Testis (tissue), 3 donors: ENCODE results near the gene CORO2B. TPM values are rescaled to one million over a fixed set of nuclear protein-coding genes. Genes with fewer than 3 reads are reported as not detected.

Experiments used
- DNase-seq: peaks from one replicate; pipeline ENCODE4 v3.0.0-alpha.2; 2019
- H3K27ac ChIP-seq, 2 donors: fragments of 200-600 bp; sonication (generic); one replicate each; pipeline ENCODE4 v1.5.1; 2019
- H3K27me3 ChIP-seq: fragments of 200-600 bp; sonication (generic); one replicate; pipeline ENCODE4 v1.5.1; 2019
- H3K36me3 ChIP-seq: fragments of 200-600 bp; sonication (generic); one replicate; pipeline ENCODE4 v1.5.1; 2017; ENCODE audit warnings: low read depth; ENCODE audit errors: missing control alignments
- H3K4me1 ChIP-seq: fragments of 200-600 bp; sonication (generic); one replicate; pipeline ENCODE4 v1.5.1; 2019
- H3K4me3 ChIP-seq, 2 donors: fragments of 200-600 bp; sonication (generic); one replicate each; pipeline ENCODE4 v1.5.1; 2017 to 2019
- H3K9me3 ChIP-seq: fragments of 200-600 bp; sonication (generic); one replicate; pipeline ENCODE4 v1.5.1; 2017
- CTCF ChIP-seq, 3 experiments: fragments of 450-650 bp in 2 of 3; fragments of 200-600 bp in 1 of 3; sonication (generic) in 1 of 3; IDR thresholded peaks; one replicate each; pipeline ENCODE4 v1.5.1; 2016 to 2019; ENCODE audit warnings: antibody characterized with exemption in 3 of 3, mild to moderate bottlenecking in 2 of 3, moderate library complexity in 1 of 3
- POLR2A ChIP-seq: fragments of 450-650 bp; IDR thresholded peaks from one replicate; pipeline ENCODE4 v1.6.1; 2017; ENCODE audit warnings: antibody characterized with exemption, mild to moderate bottlenecking, moderate library complexity
- WGBS, 2 donors: methylation state at CpG; one replicate each; pipeline ENCODE4 v1.1.5; 2018; 5-methylcytosine and 5-hydroxymethylcytosine counted together
- intact Hi-C: fragments of 100-400 bp; cut with DNase I; formaldehyde crosslinking; loops from one replicate; pipeline ENCODE4 v1.15.1; 2023; ENCODE audit warnings: low total_unique reads
- polyA plus RNA-seq: library from polyadenylated mRNA; stranded (reverse); fragments of 350-450 nt; fragmentation: Illumina TruSeq; extraction: RNeasy Lipid Tissue Mini Kit (QIAGEN cat#74804); gene quantifications from one replicate; pipeline ENCODE4 v1.2.3, GENCODE V29; 2014; ENCODE audit warnings: low read depth, low replicate concordance; ENCODE audit not compliant: insufficient read depth
- total RNA-seq, 2 donors: library from RNA; depleted of rRNA; stranded (reverse); fragments of >200 nt; gene quantifications; one replicate each; pipeline ENCODE4 v1.2.3, GENCODE V29; 2016

CORO2B gene
- total and polyA plus RNA-seq, 3 donors from 2014 or later: 1.4 to 4.3 (median 2.2) TPM

- TF ChIP-seq POLR2A (no peak), CTCF (IDR thresholded peaks at IDR 0.05) (peak; percentile 97 to 98 (median 98))
- intact Hi-C loops: loop anchor here (5.0 to 10.0 kb wide), 2 partner anchors 113 to 315 kb away; no protein-coding TSS in a partner anchor
- 3% methylated on average over 28 to 53 of the region's 54 CpGs for WGBS, 2 donors
- Histone ChIP-seq H3K27me3 (no peaks in the 10 kb centered on the region), H3K4me1 (no peaks in the 10 kb centered on the region), H3K27ac (no peak overlapping the region), H3K4me3 (peak overlapping the region; percentile 45 to 51), H3K9me3 (no peaks in the 10 kb centered on the region), H3K36me3 (no peaks in the 10 kb centered on the region)
- peak; percentile 88 for DNase-seq
Observed at GRCh38 chr15:68559345-68560310, 19.2 kb upstream of the CORO2B start.

GRCh38 chr15:68560501-68561113 lies 18.2 kb upstream of the CORO2B start:
- no peak overlapping the region for H3K27ac ChIP-seq
- TF ChIP-seq CTCF (IDR thresholded peaks at IDR 0.05) (no peak), POLR2A (no peak)
- H3K27me3 ChIP-seq: no peaks in the 10 kb centered on the region
- H3K36me3 ChIP-seq: no peaks in the 10 kb centered on the region
- no peaks in the 10 kb centered on the region for H3K4me1 ChIP-seq
- H3K9me3 ChIP-seq: no peaks in the 10 kb centered on the region
- intact Hi-C loops: no loop called here
- WGBS, 2 donors: 80% methylated on average over 9 to 13 of the region's 13 CpGs
- H3K4me3 ChIP-seq: no peak overlapping the region
- DNase-seq: no peak

- H3K36me3 ChIP-seq: no peaks in the 10 kb centered on the region
- no peak overlapping the region for H3K4me3 ChIP-seq
- H3K27me3 ChIP-seq: no peaks in the 10 kb centered on the region
- no peaks in the 10 kb centered on the region for H3K9me3 ChIP-seq
- DNase-seq: no peak
- H3K4me1 ChIP-seq: no peaks in the 10 kb centered on the region
- intact Hi-C loops: no loop called here
- WGBS, 2 donors: 86 to 89% methylated on average over 12 to 15 of the region's 15 CpGs
- no peak for TF ChIP-seq CTCF (IDR thresholded peaks at IDR 0.05)
- no peak for TF ChIP-seq POLR2A
- no peak overlapping the region for H3K27ac ChIP-seq
Observed at GRCh38 chr15:68561171-68561900, 17.5 kb upstream of the CORO2B start.

- TF ChIP-seq CTCF (IDR thresholded peaks at IDR 0.05) (no peak), POLR2A (no peak)
- intact Hi-C loops: no loop called here
- H3K9me3 ChIP-seq: no peaks in the 10 kb centered on the region
- H3K36me3 ChIP-seq: no peaks in the 10 kb centered on the region
- H3K27ac ChIP-seq: no peak overlapping the region
- 58 to 77% methylated on average over 3 of the region's 3 CpGs for WGBS, 2 donors
- no peak for DNase-seq
- no peaks in the 10 kb centered on the region for H3K4me1 ChIP-seq
- H3K4me3 ChIP-seq: no peak overlapping the region
- H3K27me3 ChIP-seq: no peaks in the 10 kb centered on the region
Observed at GRCh38 chr15:68561901-68562300, 16.9 kb upstream of the CORO2B start.
